ENCODE results near the gene CDC6.

- TF ChIP-seq CTCF (IDR thresholded peaks at IDR 0.05) (no peak), POLR2A (IDR thresholded peaks at IDR 0.05) (no peak)
These were observed 42.4 kb downstream of the CDC6 start for GRCh38 chr17:40329839-40330794.
